Ureter (tissue), 1 donor: ENCODE results near the gene EHMT1. TPM values are rescaled to one million over a fixed set of nuclear protein-coding genes. Genes with fewer than 3 reads are reported as not detected.
"Not testable (repeated sequence)": the region's sequence is repeated elsewhere in the genome, so short reads cannot be mapped to it uniquely, and the experiment has no call there.

Experiments used
- DNase-seq: peaks from one replicate; pipeline ENCODE4 v3.0.0-alpha.2; 2020; ENCODE audit warnings: low spot score
- total RNA-seq: library from RNA; stranded (reverse); gene quantifications from one replicate; pipeline ENCODE4 v1.2.4, GENCODE V29; 2023
- donor health status: DM: yes; HTN: yes; CAD: no.

Gene EHMT1
- total RNA-seq, 1 donor from 2014 or later = 126 TPM

DNA sequence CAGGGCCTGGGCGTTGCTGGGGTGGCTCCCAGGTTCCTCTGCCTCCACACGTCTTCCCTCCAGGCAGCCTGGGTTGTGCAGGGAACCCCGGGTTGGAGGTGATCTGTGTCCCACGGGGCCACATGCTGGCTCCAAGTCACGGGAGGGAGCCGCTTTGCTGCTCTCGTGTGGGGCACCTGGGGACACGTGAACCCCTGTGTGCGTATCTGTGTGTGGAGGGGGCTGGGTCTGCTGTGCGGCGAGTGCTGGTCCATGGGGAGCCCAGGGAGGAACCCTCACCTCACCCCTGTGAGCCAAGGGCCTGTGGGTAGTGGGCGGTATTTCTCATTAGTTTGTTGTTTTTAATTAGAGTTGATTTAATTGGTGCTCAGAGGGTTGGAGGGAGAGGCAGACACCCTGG is 266.3 kb downstream of the EHMT1 start:
- not testable (repeated sequence) for DNase-seq

Other genes starting within 250 kb of the EHMT1 start
- gene EXD3, start 195.8 kb upstream of the EHMT1 start, total RNA-seq = 43.0 TPM
- gene NOXA1, start 195.6 kb upstream of the EHMT1 start, total RNA-seq = 12.5 TPM
- gene ENTPD8, start 177.6 kb upstream of the EHMT1 start, total RNA-seq = not detected
- gene NSMF, start 159.7 kb upstream of the EHMT1 start, total RNA-seq = 49.3 TPM
- gene PNPLA7, start 68.6 kb upstream of the EHMT1 start, total RNA-seq = 9.7 TPM
- gene MRPL41, start 67.1 kb upstream of the EHMT1 start, total RNA-seq = 38.2 TPM
- 43.4 TPM for gene DPH7, start 40.1 kb upstream of the EHMT1 start, total RNA-seq
- 26.3 TPM for gene ZMYND19, start 28.5 kb upstream of the EHMT1 start, total RNA-seq
- gene ARRDC1, start 13.3 kb upstream of the EHMT1 start, total RNA-seq = 118 TPM